AG04449 (cell line): ENCODE data around the gene PELI2.

ENCODE experiments used
- CTCF ChIA-PET: fragments of 350-600 bp; formaldehyde crosslinking; extraction: SDS; loops from one replicate; lab custom pipeline; 2021; ENCODE audit warnings: antibody characterized with exemption; lab: Yijun Ruan, JAX
- POLR2A ChIA-PET: fragments of 400-600, 350-600 bp; formaldehyde crosslinking; extraction: SDS; loops from one replicate; lab custom pipeline; 2020; ENCODE audit warnings: antibody characterized with exemption, inconsistent platforms; lab: Yijun Ruan, JAX
- DNase-seq: peaks from one replicate; pipeline ENCODE4 v3.0.0-alpha.2; 2010; ENCODE audit warnings: low read depth, low spot score
- H3K4me3 ChIP-seq: 2 replicates; pipeline ENCODE4 v1.5.1; 2011; ENCODE audit warnings: low read depth, mild to moderate bottlenecking, control low read depth, low read length
- TF ChIP-seq, protein P1 (sequence below): IDR thresholded peaks from one replicate; pipeline ENCODE4 v1.5.1; 2011; ENCODE audit warnings: mild to moderate bottlenecking, moderate library complexity, low read length, control low read depth, inconsistent platforms; ENCODE audit not compliant: insufficient read depth; ENCODE audit errors: missing control alignments

PELI2 gene

DNA sequence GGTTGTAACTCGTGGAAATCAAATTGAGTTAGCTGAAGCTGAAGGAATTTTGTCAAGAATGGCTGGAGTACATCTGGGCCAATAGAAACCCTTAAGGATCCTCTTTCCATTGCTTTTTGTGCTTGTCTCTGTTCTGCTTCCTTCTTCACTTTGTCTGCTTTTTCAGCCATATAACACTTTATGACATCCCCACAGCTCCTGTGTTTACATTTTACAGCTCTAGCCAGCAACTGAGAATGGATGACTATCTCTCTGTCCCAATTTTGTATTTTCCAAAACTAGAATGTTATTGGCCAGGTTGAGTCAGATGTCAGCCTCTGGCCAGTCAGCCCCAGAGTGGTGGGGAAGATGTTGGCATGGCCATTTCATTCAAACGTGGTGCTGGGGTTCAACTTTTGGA is 57.6 kb downstream of the PELI2 start:
- TF ChIP-seq, protein P1, sequence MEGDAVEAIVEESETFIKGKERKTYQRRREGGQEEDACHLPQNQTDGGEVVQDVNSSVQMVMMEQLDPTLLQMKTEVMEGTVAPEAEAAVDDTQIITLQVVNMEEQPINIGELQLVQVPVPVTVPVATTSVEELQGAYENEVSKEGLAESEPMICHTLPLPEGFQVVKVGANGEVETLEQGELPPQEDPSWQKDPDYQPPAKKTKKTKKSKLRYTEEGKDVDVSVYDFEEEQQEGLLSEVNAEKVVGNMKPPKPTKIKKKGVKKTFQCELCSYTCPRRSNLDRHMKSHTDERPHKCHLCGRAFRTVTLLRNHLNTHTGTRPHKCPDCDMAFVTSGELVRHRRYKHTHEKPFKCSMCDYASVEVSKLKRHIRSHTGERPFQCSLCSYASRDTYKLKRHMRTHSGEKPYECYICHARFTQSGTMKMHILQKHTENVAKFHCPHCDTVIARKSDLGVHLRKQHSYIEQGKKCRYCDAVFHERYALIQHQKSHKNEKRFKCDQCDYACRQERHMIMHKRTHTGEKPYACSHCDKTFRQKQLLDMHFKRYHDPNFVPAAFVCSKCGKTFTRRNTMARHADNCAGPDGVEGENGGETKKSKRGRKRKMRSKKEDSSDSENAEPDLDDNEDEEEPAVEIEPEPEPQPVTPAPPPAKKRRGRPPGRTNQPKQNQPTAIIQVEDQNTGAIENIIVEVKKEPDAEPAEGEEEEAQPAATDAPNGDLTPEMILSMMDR: no peak
- CTCF ChIA-PET: interaction anchor here (0.7 kb wide), 1 partner anchor 12 kb away, joined by 4 read pairs; no protein-coding TSS in a partner anchor
- H3K4me3 ChIP-seq: no peak overlapping the region
- DNase-seq: no peak
- POLR2A ChIA-PET: no interaction called here

DNA sequence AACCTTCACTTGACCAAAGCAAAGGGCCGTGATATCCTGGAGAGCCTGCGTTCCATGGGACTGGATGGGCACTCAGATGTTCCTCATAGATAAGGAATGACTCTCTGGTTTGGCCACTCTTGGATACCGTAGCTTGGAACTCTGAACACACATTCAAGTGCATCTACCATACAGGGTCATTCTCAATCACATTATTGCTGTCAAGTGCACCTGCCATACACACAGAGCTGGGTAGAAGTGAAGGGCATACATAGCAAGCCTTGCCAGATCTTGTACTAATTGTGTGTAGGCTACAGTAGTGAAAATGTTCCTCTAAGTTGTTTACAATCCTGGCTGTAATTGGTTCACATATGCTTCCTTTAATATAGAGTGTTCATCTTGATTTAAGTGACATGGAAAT is 58.3 kb downstream of the PELI2 start:
- no peak for DNase-seq
- TF ChIP-seq, protein P1: no peak
- POLR2A ChIA-PET: no interaction called here
- CTCF ChIA-PET: interaction anchor here (1.0 kb wide), 1 partner anchor 45 kb away, joined by 3 read pairs; no protein-coding TSS in a partner anchor
- H3K4me3 ChIP-seq: no peak overlapping the region

DNA sequence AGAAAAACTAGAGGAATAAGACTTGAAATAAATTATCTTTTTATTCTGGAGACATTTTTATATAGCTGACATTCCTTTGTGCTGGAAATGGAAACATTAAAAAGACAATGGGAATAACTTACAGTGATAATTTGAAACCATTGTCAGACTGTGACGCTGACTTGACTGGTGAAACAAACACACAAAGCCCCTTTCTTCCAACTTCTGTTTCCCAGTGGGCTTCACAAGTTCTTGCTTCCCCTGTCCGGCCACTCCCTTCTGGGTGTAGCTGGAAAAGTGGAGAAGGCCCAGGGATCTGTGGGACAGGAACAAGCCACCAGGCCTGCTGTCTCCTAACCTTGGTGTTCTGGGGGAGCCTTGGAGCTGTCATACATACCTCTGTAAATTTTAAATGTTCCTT is 58.8 kb downstream of the PELI2 start:
- ChIA-PET POLR2A (no interaction called here), CTCF (interaction anchor here (0.8 to 1.0 kb wide), 2 partner anchors 28 to 45 kb away, joined by 3 read pairs; no protein-coding TSS in a partner anchor)
- no peak overlapping the region for H3K4me3 ChIP-seq
- TF ChIP-seq, protein P1: no peak
- DNase-seq: no peak

DNA sequence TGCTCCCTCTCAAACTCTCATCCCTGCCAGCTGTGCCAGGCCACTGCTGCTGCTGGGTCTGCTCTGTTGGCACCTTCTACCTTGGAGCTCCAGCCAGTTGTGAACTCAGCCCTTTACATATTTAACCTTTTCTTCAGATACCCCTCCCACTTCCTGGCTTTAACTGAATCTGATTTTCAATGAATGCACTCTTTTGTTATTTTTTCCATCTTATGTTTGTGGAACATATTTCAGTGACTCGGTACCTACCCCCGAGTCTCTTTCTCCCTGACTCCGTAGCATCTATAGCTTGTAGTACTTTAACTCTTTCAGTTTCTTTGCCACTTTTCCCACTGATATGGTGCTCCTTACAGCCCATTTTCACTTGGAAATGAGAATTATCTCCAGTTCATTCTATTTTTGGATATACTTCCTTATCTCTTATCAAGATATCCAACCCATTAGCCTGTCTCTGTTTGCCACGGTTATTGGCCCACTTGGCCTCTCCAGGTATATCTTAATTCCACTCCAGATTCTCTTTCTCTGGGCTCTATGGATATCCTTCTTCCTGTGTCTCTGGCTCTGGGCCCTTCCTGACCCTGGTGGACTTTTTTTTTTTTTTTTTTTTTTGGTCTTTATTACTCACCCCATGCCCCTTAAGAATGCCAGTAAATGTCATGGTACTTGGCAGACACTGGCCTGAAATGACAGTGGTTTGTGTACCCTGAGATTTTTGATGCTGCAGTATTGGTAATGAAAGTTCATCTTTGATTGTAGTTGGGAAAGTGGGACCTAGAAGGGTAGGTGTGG is 62.7 kb downstream of the PELI2 start:
- ChIA-PET POLR2A (no interaction called here), CTCF (interaction anchor here (1.1 kb wide), 1 partner anchor 29 kb away, joined by 3 read pairs; no protein-coding TSS in a partner anchor)
- DNase-seq: no peak
- H3K4me3 ChIP-seq: no peak overlapping the region
- TF ChIP-seq, protein P1: no peak

DNA sequence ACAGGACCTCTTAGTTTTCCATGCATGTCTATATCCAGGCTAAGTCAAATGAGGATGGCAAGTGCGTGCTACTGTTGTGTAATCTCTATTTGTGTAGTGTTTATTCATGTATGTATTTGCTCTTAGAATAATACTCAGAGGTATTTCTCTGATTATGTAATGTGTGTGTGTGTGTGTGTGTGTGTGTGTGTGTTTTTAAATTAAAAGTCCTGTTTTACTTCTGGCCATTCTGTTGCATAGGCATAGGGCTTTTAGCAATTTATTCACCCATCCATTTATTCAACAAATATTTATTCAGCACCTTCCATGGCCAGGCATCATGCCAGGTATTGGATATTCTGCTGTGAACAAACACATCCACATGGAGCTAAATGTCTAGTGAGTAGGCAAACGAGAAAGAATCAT is 63.5 kb downstream of the PELI2 start:
- ChIA-PET CTCF (interaction anchor here (1.2 kb wide), 1 partner anchor 12 kb away, joined by 3 read pairs; no protein-coding TSS in a partner anchor), POLR2A (no interaction called here)
- TF ChIP-seq, protein P1: no peak
- DNase-seq: no peak
- H3K4me3 ChIP-seq: no peak overlapping the region

DNA sequence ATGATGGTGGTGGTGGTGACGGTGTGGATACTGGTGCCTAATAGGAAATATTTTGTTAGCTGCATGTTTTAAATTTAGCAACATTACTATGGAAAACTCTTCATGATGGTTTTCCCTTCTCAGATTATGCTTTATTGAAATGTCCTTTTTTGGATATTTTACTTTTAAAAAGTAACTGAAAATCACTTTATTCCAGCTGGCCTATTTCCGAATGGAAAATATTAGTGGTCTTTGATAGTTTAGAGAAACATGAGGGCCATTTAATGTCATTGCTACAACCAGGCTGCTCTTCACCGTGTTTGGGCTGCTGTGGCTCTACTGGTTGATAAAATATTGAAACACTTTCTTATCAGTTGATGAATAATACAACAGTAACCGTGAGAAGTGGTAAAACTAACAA is 64.2 kb downstream of the PELI2 start:
- DNase-seq: no peak
- no peak overlapping the region for H3K4me3 ChIP-seq
- TF ChIP-seq, protein P1: no peak
- CTCF ChIA-PET: interaction anchor here (1.2 kb wide), 1 partner anchor 11 kb away, joined by 3 read pairs; no protein-coding TSS in a partner anchor
- POLR2A ChIA-PET: no interaction called here
